Left forelimb (tissue), 1 donor: ENCODE results near the gene KNTC1.
"Not testable (repeated sequence)": the region's sequence is repeated elsewhere in the genome, so short reads cannot be mapped to it uniquely, and the experiment has no call there.

ENCODE experiments used
- DNase-seq: peaks from one replicate; pipeline ENCODE4 v3.0.0-alpha.2; 2018; ENCODE audit warnings: low spot score

The KNTC1 gene

GRCh38 chr12:122653291-122653690 is 126.2 kb downstream of the KNTC1 start:
- DNase-seq: not testable (repeated sequence)

- no peak for DNase-seq
Measured at GRCh38 chr12:122656298-122656697, 129.2 kb downstream of the KNTC1 start.

- no peak for DNase-seq
Measured at GRCh38 chr12:122659579-122659978, 132.5 kb downstream of the KNTC1 start.

- no peak for DNase-seq
Measured at GRCh38 chr12:122661246-122661645, 134.2 kb downstream of the KNTC1 start.

- DNase-seq: no peak
Measured at GRCh38 chr12:122661938-122662337, 134.9 kb downstream of the KNTC1 start.

- no peak for DNase-seq
Measured at GRCh38 chr12:122665349-122665748, 138.3 kb downstream of the KNTC1 start.

- DNase-seq: no peak
Measured at GRCh38 chr12:122665759-122666158, 138.7 kb downstream of the KNTC1 start.

- DNase-seq: no peak
Measured at GRCh38 chr12:122668268-122668667, 141.2 kb downstream of the KNTC1 start.

- no peak for DNase-seq
Measured at GRCh38 chr12:122669397-122670070, 142.5 kb downstream of the KNTC1 start.

GRCh38 chr12:122672515-122672914 is 145.5 kb downstream of the KNTC1 start:
- no peak for DNase-seq
